PC-9 (cell line): ENCODE results near the gene UTP4. TPM values are rescaled to one million over a fixed set of nuclear protein-coding genes. Genes with fewer than 3 reads are reported as not detected.

Experiments
- BruUV-seq: library from RNA; stranded (reverse); fragments of 400-500 nt; replicated peaks from 2 replicates; lab custom pipeline; 2021; lab: Mats Ljungman, UMichigan
- CTCF ChIA-PET: fragments of 300-600 bp; sonication (Branson Sonifier 250); formaldehyde crosslinking; loops from one replicate; lab custom pipeline; 2022; ENCODE audit warnings: antibody characterized with exemption; lab: Charles Lee
- POLR2A ChIA-PET: fragments of 300-600 bp; sonication (Branson Sonifier 250); formaldehyde crosslinking; loops from one replicate; lab custom pipeline; 2022; ENCODE audit warnings: antibody characterized with exemption; ENCODE audit not compliant: unreplicated experiment; lab: Charles Lee
- DNase-seq, 2 experiments: peaks; one replicate each; pipeline versions ENCODE4 v3.0.0 to v3.0.0-alpha.2; 2015 to 2022; ENCODE audit warnings: mixed read lengths in 1 of 2
- H2AFZ ChIP-seq: fragments of 200-600 bp; sonication (generic); 2 replicates; pipeline ENCODE4 v1.8.1; 2017; ENCODE audit warnings: antibody characterized with exemption
- H3F3A ChIP-seq: fragments of 200-600 bp; sonication (generic); 2 replicates; pipeline ENCODE4 v1.8.1; 2017; ENCODE audit warnings: antibody characterized with exemption, mild to moderate bottlenecking, low read depth; ENCODE audit not compliant: insufficient read depth
- H3K27ac ChIP-seq: fragments of 200-600 bp; sonication (generic); 2 replicates; pipeline ENCODE4 v1.6.1; 2016; ENCODE audit warnings: mixed run types
- H3K27me3 ChIP-seq: fragments of 200-600 bp; sonication (generic); 2 replicates; pipeline ENCODE4 v1.6.1; 2016; ENCODE audit warnings: low read depth, mixed run types; ENCODE audit not compliant: insufficient read depth
- H3K36me3 ChIP-seq: fragments of 200-600 bp; sonication (generic); 2 replicates; pipeline ENCODE4 v1.6.1; 2016; ENCODE audit warnings: low read depth, mixed run types
- H3K4me1 ChIP-seq: fragments of 200-600 bp; sonication (generic); replicated peaks from 2 replicates; pipeline ENCODE4 v1.6.1; 2016; ENCODE audit warnings: mixed run types; ENCODE audit not compliant: insufficient read depth
- H3K4me2 ChIP-seq: fragments of 200-600 bp; sonication (generic); 2 replicates; pipeline ENCODE4 v1.6.1; 2017; ENCODE audit warnings: mixed run types
- H3K4me3 ChIP-seq: fragments of 200-600 bp; sonication (generic); 2 replicates; pipeline ENCODE4 v1.6.1; 2016; ENCODE audit warnings: mixed run types
- H3K79me2 ChIP-seq: fragments of 200-600 bp; sonication (generic); 2 replicates; pipeline ENCODE4 v1.6.1; 2017; ENCODE audit warnings: low read depth, mixed run types
- H3K9me2 ChIP-seq: fragments of 200-600 bp; sonication (generic); 2 replicates; pipeline ENCODE4 v1.8.1; 2017; ENCODE audit warnings: mild to moderate bottlenecking; ENCODE audit not compliant: insufficient read depth
- H3K9me3 ChIP-seq: fragments of 200-600 bp; sonication (generic); 2 replicates; pipeline ENCODE4 v1.8.1; 2016; ENCODE audit warnings: low read depth; ENCODE audit not compliant: insufficient read depth
- H4K20me1 ChIP-seq: fragments of 200-600 bp; sonication (generic); 2 replicates; pipeline ENCODE4 v1.8.1; 2017; ENCODE audit not compliant: insufficient read depth
- EZH2 ChIP-seq: fragments of 200-600 bp; sonication (generic); IDR thresholded peaks from 2 replicates; pipeline ENCODE4 v1.8.0; 2017; ENCODE audit warnings: antibody characterized with exemption, low read depth
- intact Hi-C: fragments of 100-400 bp; cut with micrococcal nuclease; formaldehyde crosslinking; loops from one replicate; pipeline ENCODE4 v1.10.0; 2022; ENCODE audit not compliant: unreplicated experiment
- total RNA-seq: library from RNA; stranded (reverse); gene quantifications from 2 replicates; pipeline ENCODE4 v1.2.3, GENCODE V29; 2021
- TF ChIP-seq, protein P1 (sequence below): fragments of 200-600 bp; sonication (generic); conservative IDR thresholded peaks from 2 replicates; pipeline ENCODE4 v1.6.1; 2017; ENCODE audit warnings: mixed run types, antibody characterized with exemption, mild to moderate bottlenecking, moderate library complexity

Gene UTP4
- total RNA-seq, 1 experiment from 2014 or later: 45.9 TPM

DNA sequence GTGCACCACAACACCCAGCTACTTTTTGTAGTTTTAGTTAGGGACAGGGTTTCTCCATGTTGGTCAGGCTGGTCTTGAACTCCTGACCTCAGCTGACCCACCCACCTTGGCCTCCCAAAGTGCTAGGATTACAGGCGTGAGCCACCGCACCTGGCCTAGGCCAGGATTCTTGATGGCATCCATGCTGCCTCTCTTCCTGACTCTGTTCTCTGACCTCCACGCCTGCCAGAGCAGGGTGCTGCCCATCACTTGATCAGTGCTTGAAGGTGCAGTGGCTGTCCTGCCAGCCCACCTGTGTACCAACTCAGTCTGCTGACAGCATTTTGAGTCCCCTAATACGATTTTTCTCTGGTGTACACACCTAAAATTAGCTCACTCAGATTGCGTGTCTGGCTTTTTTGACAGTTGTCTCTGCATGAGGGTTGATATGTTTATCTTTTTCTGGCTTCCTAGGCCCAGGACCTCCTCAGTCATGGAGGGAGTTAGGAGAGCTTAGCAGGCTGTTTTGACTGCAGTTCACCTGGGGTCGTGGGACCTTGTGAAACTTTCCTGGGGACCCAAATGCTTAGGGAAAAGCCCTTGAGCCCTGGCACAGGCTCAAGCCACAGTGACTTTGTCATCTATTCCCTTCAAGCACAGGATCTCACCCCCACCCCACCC is 21.1 kb upstream of the UTP4 start:
- TF ChIP-seq, protein P1, sequence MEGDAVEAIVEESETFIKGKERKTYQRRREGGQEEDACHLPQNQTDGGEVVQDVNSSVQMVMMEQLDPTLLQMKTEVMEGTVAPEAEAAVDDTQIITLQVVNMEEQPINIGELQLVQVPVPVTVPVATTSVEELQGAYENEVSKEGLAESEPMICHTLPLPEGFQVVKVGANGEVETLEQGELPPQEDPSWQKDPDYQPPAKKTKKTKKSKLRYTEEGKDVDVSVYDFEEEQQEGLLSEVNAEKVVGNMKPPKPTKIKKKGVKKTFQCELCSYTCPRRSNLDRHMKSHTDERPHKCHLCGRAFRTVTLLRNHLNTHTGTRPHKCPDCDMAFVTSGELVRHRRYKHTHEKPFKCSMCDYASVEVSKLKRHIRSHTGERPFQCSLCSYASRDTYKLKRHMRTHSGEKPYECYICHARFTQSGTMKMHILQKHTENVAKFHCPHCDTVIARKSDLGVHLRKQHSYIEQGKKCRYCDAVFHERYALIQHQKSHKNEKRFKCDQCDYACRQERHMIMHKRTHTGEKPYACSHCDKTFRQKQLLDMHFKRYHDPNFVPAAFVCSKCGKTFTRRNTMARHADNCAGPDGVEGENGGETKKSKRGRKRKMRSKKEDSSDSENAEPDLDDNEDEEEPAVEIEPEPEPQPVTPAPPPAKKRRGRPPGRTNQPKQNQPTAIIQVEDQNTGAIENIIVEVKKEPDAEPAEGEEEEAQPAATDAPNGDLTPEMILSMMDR: no peak
- no peak for TF ChIP-seq EZH2
- ChIA-PET CTCF (interaction anchor here (0.6 kb wide), 1 partner anchor 60 kb away, joined by 3 read pairs; no protein-coding TSS in a partner anchor), POLR2A (interaction anchor here (0.6 kb wide), 1 partner anchor 214 kb away, joined by 23 read pairs; no protein-coding TSS in a partner anchor)
- Histone ChIP-seq H3K36me3 (no peaks in the 10 kb centered on the region), H3K27me3 (no peaks in the 10 kb centered on the region), H3K4me1 (peaks cover 14% of the 10 kb centered on the region; the same call in 1 of the 2 replicates), H3F3A (peaks cover 24% of the 10 kb centered on the region; the same call in 1 of the 2 replicates), H3K79me2 (peaks cover 12% of the 10 kb centered on the region), H3K9me2 (no peaks in the 10 kb centered on the region), H2AFZ (no peak overlapping the region), H3K4me2 (no peak overlapping the region), H4K20me1 (no peaks in the 10 kb centered on the region), H3K9me3 (no peaks in the 10 kb centered on the region), H3K27ac (no peak overlapping the region), H3K4me3 (no peak overlapping the region)
- intact Hi-C loops: no loop called here
- no TSS peak for BruUV-seq
- DNase-seq: no peak

DNA sequence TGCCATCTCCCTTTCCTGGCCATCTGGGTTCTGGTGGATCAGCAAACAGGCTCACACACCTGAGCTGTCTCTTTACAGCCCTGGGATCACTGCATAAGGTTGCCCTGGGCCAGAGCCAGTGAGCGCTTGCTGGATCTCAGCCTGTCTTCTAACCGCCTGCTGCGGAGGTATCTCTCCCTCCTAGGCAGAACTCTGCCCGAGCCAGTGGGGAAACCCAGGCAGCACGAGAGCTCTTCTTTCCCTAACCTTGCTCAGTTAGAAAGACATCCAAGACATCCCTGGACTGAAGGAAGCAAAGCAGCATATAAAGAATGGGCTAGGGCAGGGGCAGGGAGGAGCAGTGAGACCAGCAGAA is 20.6 kb upstream of the UTP4 start:
- intact Hi-C loops: no loop called here
- Histone ChIP-seq H3K79me2 (peaks cover 7% of the 10 kb centered on the region), H3F3A (peaks cover 29% of the 10 kb centered on the region; the same call in 1 of the 2 replicates), H3K27me3 (no peaks in the 10 kb centered on the region), H3K4me1 (peaks cover 13% of the 10 kb centered on the region; the same call in 1 of the 2 replicates), H3K4me3 (no peak overlapping the region), H3K27ac (no peak overlapping the region), H4K20me1 (no peaks in the 10 kb centered on the region), H3K9me2 (no peaks in the 10 kb centered on the region), H2AFZ (no peak overlapping the region), H3K9me3 (no peaks in the 10 kb centered on the region), H3K36me3 (no peaks in the 10 kb centered on the region), H3K4me2 (no peak overlapping the region)
- no TSS peak for BruUV-seq
- TF ChIP-seq EZH2: no peak
- TF ChIP-seq, protein P1: no peak
- CTCF ChIA-PET: no interaction called here
- POLR2A ChIA-PET: no interaction called here
- no peak for DNase-seq

DNA sequence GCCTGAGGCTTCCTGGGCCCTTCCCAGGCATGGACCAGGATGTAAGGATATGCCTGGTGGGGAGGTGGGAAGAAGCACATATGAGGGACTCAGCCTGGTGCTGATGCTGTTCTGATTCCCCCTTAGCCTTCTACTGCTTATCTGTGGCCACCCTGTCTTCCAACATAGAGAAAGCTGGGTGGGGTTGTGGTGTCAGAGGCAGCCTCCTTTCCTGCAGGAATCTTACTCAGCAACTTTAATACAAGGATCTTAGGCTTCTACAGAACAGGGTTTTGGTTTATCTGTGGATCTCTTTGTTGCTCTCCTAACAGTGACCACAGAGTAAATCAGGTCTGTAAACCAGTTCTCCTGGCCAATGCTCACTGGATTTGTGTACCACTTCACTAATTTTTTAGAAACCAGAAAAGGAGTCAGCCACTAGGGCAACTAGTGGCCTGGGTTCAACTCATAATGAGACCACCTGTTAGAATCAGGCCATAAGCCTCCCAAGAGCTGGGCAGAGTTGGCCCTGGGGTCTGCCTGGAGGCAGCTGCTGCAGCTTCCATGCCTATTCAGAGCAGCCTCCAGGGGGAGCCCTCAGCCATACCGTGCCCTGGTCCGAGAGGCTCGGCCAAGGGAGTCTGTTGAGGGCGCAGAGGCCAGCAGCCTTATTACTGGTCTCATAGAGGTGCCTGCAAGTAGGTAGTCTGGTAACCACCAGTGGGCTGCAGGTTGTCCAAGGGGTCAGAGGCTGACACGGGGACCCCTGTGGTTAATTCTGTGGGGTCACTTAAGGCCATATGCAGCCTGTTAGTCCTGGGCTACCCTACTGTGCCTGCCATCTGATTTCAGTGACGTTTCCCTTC is 19.9 kb upstream of the UTP4 start:
- H3K36me3 ChIP-seq: no peaks in the 10 kb centered on the region
- no peak overlapping the region for H3K4me3 ChIP-seq
- POLR2A ChIA-PET: no interaction called here
- TF ChIP-seq EZH2: no peak
- TF ChIP-seq, protein P1: peak; percentile 70
- H3K27ac ChIP-seq: no peak overlapping the region
- no peaks in the 10 kb centered on the region for H4K20me1 ChIP-seq
- no peaks in the 10 kb centered on the region for H3K9me3 ChIP-seq
- H3F3A ChIP-seq: peaks cover 33% of the 10 kb centered on the region; the same call in 1 of the 2 replicates
- no TSS peak for BruUV-seq
- intact Hi-C loops: no loop called here
- no peaks in the 10 kb centered on the region for H3K27me3 ChIP-seq
- DNase-seq: peak in 1 of 2 experiments; percentile 39
- H2AFZ ChIP-seq: no peak overlapping the region
- no peaks in the 10 kb centered on the region for H3K9me2 ChIP-seq
- peaks cover under 1% of the 10 kb centered on the region; the same call in 1 of the 2 replicates for H3K79me2 ChIP-seq
- H3K4me1 ChIP-seq: 0 out of 2 replicates have a peak, but pooled peaks cover 7% of the 10 kb centered on the region
- no peak overlapping the region for H3K4me2 ChIP-seq
- CTCF ChIA-PET: interaction anchor here (0.7 to 0.8 kb wide), 2 partner anchors 36 to 38 kb away, joined by 3 to 4 read pairs; no protein-coding TSS in a partner anchor
